BLaER1 (cell line): ENCODE data around the gene ANKMY1.

Experiments used
- H3K27ac ChIP-seq: shearing (Covaris generic); formaldehyde crosslinking; 2 replicates; pipeline ENCODE4 v1.8.1; 2022
- H3K27me3 ChIP-seq: shearing (Covaris generic); formaldehyde crosslinking; 2 replicates; pipeline ENCODE4 v1.8.1; 2022
- H3K36me3 ChIP-seq: shearing (Covaris generic); formaldehyde crosslinking; 2 replicates; pipeline ENCODE4 v1.8.1; 2022
- H3K4me1 ChIP-seq: shearing (Covaris generic); formaldehyde crosslinking; 2 replicates; pipeline ENCODE4 v1.8.1; 2022
- H3K4me2 ChIP-seq: shearing (Covaris generic); formaldehyde crosslinking; 2 replicates; pipeline ENCODE4 v1.8.1; 2022
- H3K4me3 ChIP-seq: shearing (Covaris generic); formaldehyde crosslinking; 2 replicates; pipeline ENCODE4 v1.8.1; 2022
- H3K9ac ChIP-seq: shearing (Covaris generic); formaldehyde crosslinking; 2 replicates; pipeline ENCODE4 v1.8.1; 2022
- H3K9me3 ChIP-seq: shearing (Covaris generic); formaldehyde crosslinking; 2 replicates; pipeline ENCODE4 v1.8.1; 2022
- H4K20me1 ChIP-seq: shearing (Covaris generic); formaldehyde crosslinking; 2 replicates; pipeline ENCODE4 v1.8.1; 2022
- Cebpa-rat ChIP-seq: shearing (Covaris generic); IDR thresholded peaks from 2 replicates; pipeline ENCODE4 v1.8.1; 2022

The ANKMY1 gene

DNA sequence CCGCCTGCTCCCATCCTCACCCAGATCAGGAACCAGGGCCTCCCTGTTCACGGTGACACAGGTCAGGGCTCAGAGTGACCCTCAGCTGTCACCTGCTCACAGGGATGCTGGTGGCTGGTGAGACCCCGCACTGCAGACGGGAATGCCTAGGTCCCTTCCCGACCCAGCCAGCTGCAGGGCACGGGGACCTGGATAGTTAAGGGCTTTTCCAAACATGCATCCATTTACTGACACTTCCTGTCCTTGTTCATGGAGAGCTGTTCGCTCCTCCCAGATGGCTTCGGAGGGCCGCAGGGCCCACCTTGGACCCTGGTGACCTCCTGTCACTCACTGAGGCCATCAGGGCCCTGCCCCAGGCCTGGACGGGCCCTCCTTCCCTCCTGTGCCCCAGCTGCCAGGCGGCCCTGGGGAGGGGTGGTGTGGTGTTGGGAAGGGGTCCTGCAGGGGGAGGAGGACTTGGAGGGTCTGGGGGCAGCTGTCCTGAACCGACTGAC is 90.6 kb downstream of the ANKMY1 start:
- Histone ChIP-seq H3K27me3 (no peaks in the 10 kb centered on the region), H3K4me1 (peaks cover 74% of the 10 kb centered on the region), H3K9me3 (peaks cover 8% of the 10 kb centered on the region; the same call in 1 of the 2 replicates), H3K27ac (peak overlapping the region; percentile 79), H3K36me3 (peaks cover 35% of the 10 kb centered on the region), H4K20me1 (peaks cover 57% of the 10 kb centered on the region), H3K9ac (peak overlapping the region; percentile 73), H3K4me2 (peak overlapping the region; percentile 87), H3K4me3 (0 out of 2 replicates have a peak overlapping the region, but pooled peaks have one; percentile 33)
- TF ChIP-seq Cebpa-rat = no peak

DNA sequence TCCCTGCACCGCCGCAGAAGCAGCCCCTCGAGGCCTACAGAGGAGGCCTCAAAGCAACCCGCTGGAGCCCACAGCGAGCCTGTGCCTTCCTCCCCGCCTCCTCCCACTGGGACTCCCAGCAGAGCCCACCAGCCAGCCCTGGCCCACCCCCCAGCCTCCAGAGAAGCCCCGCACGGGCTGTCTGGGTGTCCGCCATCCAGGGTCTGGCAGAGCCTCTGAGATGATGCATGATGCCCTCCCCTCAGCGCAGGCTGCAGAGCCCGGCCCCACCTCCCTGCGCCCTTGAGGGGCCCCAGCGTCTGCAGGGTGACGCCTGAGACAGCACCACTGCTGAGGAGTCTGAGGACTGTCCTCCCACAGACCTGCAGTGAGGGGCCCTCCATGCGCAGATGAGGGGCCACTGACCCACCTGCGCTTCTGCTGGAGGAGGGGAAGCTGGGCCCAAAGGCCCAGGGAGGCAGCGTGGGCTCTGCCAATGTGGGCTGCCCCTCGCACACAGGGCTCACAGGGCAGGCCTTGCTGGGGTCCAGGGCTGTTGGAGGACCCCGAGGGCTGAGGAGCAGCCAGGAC is 91.1 kb downstream of the ANKMY1 start:
- peaks cover 30% of the 10 kb centered on the region for H3K36me3 ChIP-seq
- no peaks in the 10 kb centered on the region for H3K27me3 ChIP-seq
- TF ChIP-seq Cebpa-rat = no peak
- peaks cover 62% of the 10 kb centered on the region for H4K20me1 ChIP-seq
- peak overlapping the region; percentile 73 for H3K9ac ChIP-seq
- peaks cover 74% of the 10 kb centered on the region for H3K4me1 ChIP-seq
- peak overlapping the region; percentile 33; the same call in 1 of the 2 replicates for H3K4me3 ChIP-seq
- H3K9me3 ChIP-seq = 0 out of 2 replicates have a peak, but pooled peaks cover 2% of the 10 kb centered on the region
- H3K4me2 ChIP-seq = peak overlapping the region; percentile 87
- peak overlapping the region; percentile 79 for H3K27ac ChIP-seq

DNA sequence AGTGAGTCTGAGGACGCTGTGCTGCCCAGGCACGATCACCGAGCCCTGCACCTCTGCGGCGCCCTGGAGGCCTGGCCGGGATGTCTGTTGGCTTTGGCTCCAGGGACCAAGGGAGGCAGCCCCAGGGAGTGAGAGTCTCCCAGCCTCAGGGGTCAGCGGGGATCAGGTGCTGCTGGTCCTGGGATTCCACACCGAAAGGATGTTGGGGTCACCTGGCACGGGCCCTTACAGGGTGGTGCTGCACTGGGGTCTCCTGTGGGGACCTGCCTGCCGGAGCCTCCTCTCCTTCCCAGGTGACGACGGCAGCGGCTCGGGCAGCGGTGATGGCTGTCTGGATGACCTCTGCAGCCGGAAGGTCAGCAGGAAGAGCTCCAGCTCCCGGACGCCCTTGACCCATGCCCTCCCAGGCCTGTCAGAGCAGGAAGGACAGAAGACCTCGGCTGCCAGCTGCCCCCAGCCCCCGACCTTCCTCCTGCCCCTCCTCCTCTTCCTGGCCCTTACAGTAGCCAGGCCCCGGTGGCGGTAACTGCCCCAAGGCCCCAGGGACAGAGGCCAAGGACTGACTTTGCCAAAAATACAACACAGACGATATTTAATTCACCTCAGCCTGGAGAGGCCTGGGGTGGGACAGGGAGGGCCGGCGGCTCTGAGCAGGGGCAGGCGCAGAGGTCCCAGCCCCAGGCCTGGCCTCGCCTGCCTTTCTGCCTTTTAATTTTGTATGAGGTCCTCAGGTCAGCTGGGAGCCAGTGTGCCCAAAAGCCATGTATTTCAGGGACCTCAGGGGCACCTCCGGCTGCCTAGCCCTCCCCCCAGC is 91.8 kb downstream of the ANKMY1 start:
- Histone ChIP-seq H3K36me3 (peaks cover 27% of the 10 kb centered on the region; the same call in 1 of the 2 replicates), H3K9ac (peak overlapping the region; percentile 73), H3K4me3 (peak overlapping the region; percentile 33; the same call in 1 of the 2 replicates), H3K27ac (peak overlapping the region; percentile 79), H3K27me3 (no peaks in the 10 kb centered on the region), H3K4me1 (peaks cover 71% of the 10 kb centered on the region), H3K4me2 (peak overlapping the region; percentile 87), H4K20me1 (peaks cover 69% of the 10 kb centered on the region), H3K9me3 (no peaks in the 10 kb centered on the region)
- no peak for TF ChIP-seq Cebpa-rat

DNA sequence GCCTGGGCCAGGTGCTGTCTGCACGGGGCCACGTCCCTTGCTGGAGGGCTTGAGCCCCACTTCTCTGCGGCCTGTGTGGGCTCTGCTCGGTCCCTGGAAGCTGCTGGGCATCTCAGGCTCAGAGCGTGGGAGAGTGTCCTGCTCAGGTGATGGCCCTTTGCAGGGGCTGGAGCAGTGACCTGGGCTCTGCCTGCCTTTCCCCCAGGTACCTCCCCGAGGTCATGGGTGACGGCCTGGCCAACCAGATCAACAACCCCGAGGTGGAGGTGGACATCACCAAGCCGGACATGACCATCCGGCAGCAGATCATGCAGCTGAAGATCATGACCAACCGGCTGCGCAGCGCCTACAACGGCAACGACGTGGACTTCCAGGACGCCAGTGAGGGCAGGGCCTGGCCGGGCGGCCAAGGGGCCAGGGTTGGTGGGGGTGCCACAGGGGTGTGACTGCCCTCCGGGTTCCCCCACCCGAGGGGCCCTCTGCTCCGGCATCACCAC is 92.5 kb downstream of the ANKMY1 start:
- Histone ChIP-seq H3K4me3 (no peak overlapping the region), H4K20me1 (peaks cover 67% of the 10 kb centered on the region), H3K9me3 (no peaks in the 10 kb centered on the region), H3K4me2 (peak overlapping the region; percentile 87), H3K9ac (no peak overlapping the region), H3K27ac (no peak overlapping the region; the same call in 1 of the 2 replicates), H3K36me3 (peaks cover 27% of the 10 kb centered on the region; the same call in 1 of the 2 replicates), H3K4me1 (peaks cover 71% of the 10 kb centered on the region), H3K27me3 (no peaks in the 10 kb centered on the region)
- TF ChIP-seq Cebpa-rat = no peak

DNA sequence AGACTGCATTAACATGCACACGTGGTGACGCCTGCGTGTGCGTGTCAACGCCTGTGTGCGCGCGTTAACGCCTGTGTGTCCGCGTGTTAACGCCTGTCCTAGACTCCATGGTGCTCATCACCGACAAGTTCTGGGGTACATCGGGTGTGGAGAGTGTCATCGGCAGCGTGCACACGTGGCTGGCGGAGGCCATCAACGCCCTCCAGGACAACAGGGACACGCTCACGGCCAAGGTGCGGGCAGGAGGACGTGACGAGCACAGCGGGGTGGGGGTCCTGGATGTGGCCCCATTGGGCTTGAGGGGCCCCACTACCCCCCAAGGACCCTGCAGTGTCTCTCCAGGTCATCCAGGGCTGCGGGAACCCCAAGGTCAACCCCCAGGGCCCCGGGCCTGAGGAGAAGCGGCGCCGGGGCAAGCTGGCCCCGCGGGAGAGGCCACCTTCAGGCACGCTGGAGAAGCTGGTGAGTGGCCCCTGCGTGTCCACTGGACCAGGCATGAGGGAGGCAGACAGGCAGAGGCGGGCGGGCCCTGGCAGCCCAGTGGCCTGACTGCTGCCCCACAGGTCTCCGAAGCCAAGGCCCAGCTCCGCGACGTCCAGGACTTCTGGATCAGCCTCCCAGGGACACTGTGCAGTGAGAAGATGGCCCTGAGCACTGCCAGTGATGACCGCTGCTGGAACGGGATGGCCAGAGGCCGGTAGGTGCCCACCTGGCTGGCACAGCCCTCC is 93.1 kb downstream of the ANKMY1 start:
- no peaks in the 10 kb centered on the region for H3K9me3 ChIP-seq
- no peaks in the 10 kb centered on the region for H3K27me3 ChIP-seq
- H3K36me3 ChIP-seq = peaks cover 27% of the 10 kb centered on the region; the same call in 1 of the 2 replicates
- no peak overlapping the region for H3K4me3 ChIP-seq
- H3K27ac ChIP-seq = no peak overlapping the region
- H3K4me1 ChIP-seq = peaks cover 75% of the 10 kb centered on the region
- H3K9ac ChIP-seq = no peak overlapping the region
- no peak for TF ChIP-seq Cebpa-rat
- H4K20me1 ChIP-seq = peaks cover 67% of the 10 kb centered on the region
- peak overlapping the region; percentile 87; the same call in 1 of the 2 replicates for H3K4me2 ChIP-seq

DNA sequence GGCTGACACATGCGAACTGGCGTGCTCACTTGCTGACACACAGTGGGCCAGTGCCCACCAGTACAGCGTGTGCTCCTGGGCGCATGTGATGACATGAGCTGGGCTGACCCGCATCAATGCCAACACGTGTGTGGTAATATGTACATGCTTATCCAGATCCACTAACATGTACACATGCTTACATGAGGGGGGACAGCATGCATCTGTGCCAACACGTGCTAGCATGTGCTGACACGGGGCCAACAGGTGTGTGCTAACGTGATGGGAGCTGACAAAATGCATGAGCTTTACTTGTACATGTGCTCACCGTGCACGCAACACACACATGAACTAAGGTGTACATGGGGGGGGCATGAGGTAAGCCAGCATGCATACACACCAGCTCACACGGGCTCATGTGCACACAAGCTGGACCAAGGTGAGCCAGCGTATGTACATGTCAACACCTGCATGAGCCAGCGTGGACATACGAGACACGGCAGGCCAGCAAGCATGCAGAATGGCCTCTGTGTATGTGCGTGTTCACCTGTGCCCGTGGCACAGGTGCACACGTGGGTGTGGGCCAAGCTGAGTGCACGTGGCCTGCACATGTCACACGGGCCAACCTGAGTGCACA is 93.8 kb downstream of the ANKMY1 start:
- Histone ChIP-seq H3K4me2 (no peak overlapping the region), H3K36me3 (peaks cover 27% of the 10 kb centered on the region; the same call in 1 of the 2 replicates), H4K20me1 (peaks cover 67% of the 10 kb centered on the region), H3K27me3 (no peaks in the 10 kb centered on the region), H3K4me1 (peaks cover 76% of the 10 kb centered on the region), H3K9me3 (no peaks in the 10 kb centered on the region), H3K9ac (no peak overlapping the region), H3K27ac (no peak overlapping the region), H3K4me3 (no peak overlapping the region)
- no peak for TF ChIP-seq Cebpa-rat

DNA sequence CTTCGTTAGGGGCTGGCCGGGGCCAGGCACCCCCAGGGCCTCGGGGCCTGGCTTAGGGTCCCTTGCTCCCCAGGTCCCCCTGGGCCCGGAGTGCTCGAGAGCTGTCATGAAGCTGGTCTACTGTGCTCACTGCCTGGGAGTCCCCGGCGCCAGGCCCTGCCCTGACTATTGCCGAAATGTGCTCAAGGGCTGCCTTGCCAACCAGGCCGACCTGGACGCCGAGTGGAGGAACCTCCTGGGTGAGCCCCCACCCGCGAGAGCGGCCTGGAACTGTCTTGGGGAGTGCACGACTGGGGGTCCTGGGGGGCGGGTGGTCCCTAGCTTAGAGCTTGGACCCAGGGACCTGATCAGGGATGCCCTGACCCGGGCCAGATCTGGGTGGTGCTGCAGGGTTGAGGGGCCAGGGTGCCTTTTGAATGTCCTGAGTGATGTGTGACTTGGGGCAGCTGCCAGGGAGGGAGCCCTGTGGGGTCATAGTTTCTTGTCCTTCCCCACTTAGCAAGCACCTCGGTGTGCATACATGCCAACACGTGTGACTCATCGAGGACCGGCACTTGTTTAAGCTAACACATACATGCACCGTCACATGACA is 94.4 kb downstream of the ANKMY1 start:
- Histone ChIP-seq H3K27me3 (no peaks in the 10 kb centered on the region), H3K9ac (no peak overlapping the region), H3K9me3 (no peaks in the 10 kb centered on the region), H3K4me1 (peaks cover 76% of the 10 kb centered on the region), H4K20me1 (peaks cover 67% of the 10 kb centered on the region), H3K27ac (no peak overlapping the region), H3K36me3 (peaks cover 26% of the 10 kb centered on the region; the same call in 1 of the 2 replicates), H3K4me2 (no peak overlapping the region), H3K4me3 (no peak overlapping the region)
- no peak for TF ChIP-seq Cebpa-rat

DNA sequence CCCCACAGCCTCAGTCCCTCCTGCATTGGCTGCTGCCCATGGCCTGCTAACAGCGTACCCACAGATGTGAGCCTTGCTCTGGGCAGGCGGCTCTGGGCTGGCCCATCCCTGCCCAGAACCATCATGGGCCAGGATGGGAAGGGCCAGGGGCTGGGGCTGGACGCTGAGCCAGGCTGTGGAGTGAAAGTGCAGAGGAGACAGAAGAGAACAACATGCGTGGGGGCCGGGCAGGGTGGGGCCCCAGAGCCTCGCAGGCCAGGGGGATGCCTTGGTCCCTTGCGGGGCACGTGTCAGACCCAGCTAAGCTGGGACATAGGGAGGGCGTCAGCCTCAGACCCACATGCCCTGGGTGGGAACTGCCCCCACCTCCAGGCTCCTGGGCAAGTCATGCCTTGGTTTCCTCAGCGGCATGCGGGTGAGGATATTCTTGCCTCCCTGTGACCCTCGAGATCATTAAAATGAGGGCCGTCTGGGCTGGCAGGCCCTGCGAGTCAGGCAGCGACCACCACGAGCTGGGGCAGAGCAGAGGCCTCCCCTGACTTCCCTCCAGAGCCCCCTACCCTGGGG is 95.0 kb downstream of the ANKMY1 start:
- H3K9ac ChIP-seq = no peak overlapping the region
- H3K27ac ChIP-seq = no peak overlapping the region
- no peak for TF ChIP-seq Cebpa-rat
- H3K9me3 ChIP-seq = no peaks in the 10 kb centered on the region
- peaks cover 76% of the 10 kb centered on the region for H3K4me1 ChIP-seq
- H4K20me1 ChIP-seq = peaks cover 67% of the 10 kb centered on the region
- H3K36me3 ChIP-seq = peaks cover 20% of the 10 kb centered on the region; the same call in 1 of the 2 replicates
- H3K4me2 ChIP-seq = 0 out of 2 replicates have a peak overlapping the region, but pooled peaks have one; percentile 7
- no peaks in the 10 kb centered on the region for H3K27me3 ChIP-seq
- H3K4me3 ChIP-seq = no peak overlapping the region
